ENCODE measurements around the gene CLPTM1L.

DNA sequence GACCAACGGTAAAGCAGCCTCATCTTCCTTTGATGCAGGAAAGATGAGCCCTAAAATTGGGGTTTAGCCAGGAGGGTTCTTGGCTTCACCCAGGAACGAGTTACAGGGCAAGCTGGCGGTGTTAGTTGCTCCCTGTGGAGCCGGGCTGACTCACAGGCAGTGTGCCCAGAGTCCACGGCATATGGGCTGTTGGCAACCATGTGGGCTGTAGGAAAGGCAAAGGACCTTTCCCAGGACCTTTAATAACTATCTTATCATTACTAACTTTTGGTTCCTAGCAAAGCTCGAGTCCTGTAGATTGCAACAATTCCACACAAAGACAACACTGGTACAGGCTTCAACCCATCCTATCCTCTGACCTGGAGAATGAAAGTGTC is 29.8 kb upstream of the CLPTM1L start:
- TF ChIP-seq EZH2phosphoT487 (IDR thresholded peaks at IDR 0.05; ENCODE audit: borderline replicate concordance, low read depth, low read length) = no peak
- TF ChIP-seq, protein P1, sequence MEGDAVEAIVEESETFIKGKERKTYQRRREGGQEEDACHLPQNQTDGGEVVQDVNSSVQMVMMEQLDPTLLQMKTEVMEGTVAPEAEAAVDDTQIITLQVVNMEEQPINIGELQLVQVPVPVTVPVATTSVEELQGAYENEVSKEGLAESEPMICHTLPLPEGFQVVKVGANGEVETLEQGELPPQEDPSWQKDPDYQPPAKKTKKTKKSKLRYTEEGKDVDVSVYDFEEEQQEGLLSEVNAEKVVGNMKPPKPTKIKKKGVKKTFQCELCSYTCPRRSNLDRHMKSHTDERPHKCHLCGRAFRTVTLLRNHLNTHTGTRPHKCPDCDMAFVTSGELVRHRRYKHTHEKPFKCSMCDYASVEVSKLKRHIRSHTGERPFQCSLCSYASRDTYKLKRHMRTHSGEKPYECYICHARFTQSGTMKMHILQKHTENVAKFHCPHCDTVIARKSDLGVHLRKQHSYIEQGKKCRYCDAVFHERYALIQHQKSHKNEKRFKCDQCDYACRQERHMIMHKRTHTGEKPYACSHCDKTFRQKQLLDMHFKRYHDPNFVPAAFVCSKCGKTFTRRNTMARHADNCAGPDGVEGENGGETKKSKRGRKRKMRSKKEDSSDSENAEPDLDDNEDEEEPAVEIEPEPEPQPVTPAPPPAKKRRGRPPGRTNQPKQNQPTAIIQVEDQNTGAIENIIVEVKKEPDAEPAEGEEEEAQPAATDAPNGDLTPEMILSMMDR (conservative IDR thresholded peaks at IDR 0.05; ENCODE audit: low read length) = no peak
